ENCODE data around the gene MYL4. TPM values are rescaled to one million over a fixed set of nuclear protein-coding genes. Genes with fewer than 3 reads are reported as not detected.
A peak's percentile ranks its signal among the peaks of the same experiment; 100 is the strongest.

The MYL4 gene
- total and polyA plus RNA-seq, 8 donors = 0.20 to 5.7 (median 1.7) TPM; not detected in 3

DNA sequence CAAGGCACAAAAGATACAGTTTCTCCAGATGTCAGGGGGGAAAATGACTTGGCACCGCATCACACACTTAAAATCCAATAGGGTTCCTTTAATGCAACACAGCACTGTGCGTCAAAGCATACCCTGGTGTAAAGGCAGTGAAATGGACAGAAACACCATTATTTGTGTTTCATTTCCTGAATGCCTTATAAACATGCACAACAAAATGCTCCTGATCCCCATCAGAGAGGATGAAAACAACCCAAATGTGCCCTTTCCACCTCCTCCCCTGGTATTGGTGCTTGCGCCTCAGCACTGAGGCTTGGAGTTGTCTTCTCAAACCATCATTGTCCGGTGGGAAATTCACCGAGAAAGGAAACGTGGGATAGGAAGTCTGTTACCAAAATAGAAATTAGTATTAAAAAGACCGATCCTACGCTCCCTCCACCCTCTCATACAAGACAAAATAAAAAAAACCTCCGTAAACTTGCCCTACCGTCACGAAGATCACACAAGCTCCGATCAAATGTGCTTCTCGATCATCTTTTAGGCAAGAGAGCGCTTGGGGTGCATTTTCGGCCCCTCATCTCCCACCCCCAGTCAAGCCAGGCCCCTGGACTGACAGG, 20.8 kb upstream of the MYL4 start:
- TF ChIP-seq EP300 (IDR thresholded peaks at IDR 0.05) (peak; percentile 6), POLR2AphosphoS5 (IDR thresholded peaks at IDR 0.05) (no peak), POLR2A (IDR thresholded peaks at IDR 0.05) (no peak)
- TF ChIP-seq, protein P1, sequence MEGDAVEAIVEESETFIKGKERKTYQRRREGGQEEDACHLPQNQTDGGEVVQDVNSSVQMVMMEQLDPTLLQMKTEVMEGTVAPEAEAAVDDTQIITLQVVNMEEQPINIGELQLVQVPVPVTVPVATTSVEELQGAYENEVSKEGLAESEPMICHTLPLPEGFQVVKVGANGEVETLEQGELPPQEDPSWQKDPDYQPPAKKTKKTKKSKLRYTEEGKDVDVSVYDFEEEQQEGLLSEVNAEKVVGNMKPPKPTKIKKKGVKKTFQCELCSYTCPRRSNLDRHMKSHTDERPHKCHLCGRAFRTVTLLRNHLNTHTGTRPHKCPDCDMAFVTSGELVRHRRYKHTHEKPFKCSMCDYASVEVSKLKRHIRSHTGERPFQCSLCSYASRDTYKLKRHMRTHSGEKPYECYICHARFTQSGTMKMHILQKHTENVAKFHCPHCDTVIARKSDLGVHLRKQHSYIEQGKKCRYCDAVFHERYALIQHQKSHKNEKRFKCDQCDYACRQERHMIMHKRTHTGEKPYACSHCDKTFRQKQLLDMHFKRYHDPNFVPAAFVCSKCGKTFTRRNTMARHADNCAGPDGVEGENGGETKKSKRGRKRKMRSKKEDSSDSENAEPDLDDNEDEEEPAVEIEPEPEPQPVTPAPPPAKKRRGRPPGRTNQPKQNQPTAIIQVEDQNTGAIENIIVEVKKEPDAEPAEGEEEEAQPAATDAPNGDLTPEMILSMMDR (IDR thresholded peaks at IDR 0.05) = no peak
- peak in 1 of 2 donors; percentile 67 for DNase-seq
- Histone ChIP-seq H3K27ac (peak overlapping the region; percentile 91 to 98 (median 94)), H3K36me3 (no peaks in the 10 kb centered on the region), H3K27me3 (no peaks in the 10 kb centered on the region), H3K4me3 (peak overlapping the region; percentile 64 to 83 (median 73)), H3K4me1 (peaks cover 23 to 57% (median 41%) of the 10 kb centered on the region in 4 donors), H3K9me3 (no peaks in the 10 kb centered on the region)
- intact Hi-C loops (cut with DNase I; ENCODE audit: low total_unique reads) = no loop called here
- 0 to 2% (median 1%) methylated on average over 15 of the region's 15 CpGs for WGBS, 5 donors

DNA sequence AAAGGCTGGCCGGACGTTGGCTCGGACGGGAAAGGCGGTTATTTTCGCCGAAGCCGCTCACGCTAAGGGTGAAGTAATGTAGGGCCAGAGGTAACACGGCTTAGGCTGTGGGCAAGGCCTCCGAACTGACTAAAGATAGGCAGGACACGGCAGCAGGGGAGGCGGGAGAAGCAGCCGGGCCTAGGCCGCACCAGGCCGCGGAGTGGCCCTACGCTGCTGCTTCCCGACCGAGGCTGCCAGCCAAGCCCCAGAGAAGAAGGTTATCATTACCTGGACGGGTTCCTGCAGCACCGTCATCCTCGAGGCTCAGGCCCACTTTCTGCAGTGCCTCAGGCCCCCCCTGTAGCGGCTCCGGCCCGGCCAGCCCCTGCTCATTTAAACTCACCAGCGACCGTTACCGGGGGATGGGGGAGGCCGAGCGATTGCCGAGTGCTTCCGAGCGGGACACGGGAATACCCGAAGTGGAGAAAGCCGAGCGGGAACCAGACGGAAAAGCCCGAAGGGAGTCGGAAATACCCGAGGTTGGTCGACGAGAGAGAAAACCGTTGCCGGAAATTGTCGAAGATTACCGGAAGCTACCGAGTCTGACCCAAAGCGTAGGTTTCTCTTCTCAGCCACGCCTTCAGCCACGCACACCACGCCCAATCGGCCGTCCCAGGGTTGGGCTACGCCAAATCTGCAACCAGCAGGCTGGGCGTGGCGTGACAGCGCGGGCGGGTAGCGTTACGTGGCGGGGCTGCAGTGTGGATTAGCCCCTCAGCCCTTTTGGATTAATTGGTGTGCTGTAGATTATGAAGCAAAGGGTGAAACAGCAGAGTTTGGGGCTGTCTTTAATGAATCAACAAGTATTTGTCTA, 20.0 kb upstream of the MYL4 start, which contains the start of gene CDC27:
TSS of gene CDC27 (minus strand) at position 420 of the 856 bp plus-strand sequence. CDS start at position 297, 123 bp downstream.
- 0 to 1% (median 0%) methylated on average over 53 to 64 of the region's 64 CpGs for WGBS, 5 donors
- intact Hi-C loops (cut with DNase I; ENCODE audit: low total_unique reads) = no loop called here
- Histone ChIP-seq H3K27ac (peak within 1 kb of the TSS; percentile 91 to 98 (median 94)), H3K9me3 (no peaks in the 10 kb centered on the region), H3K4me3 (peak within 1 kb of the TSS; percentile 64 to 83 (median 73)), H3K4me1 (peaks cover 23 to 50% (median 37%) of the 10 kb centered on the region in 4 donors), H3K36me3 (no peaks in the 10 kb centered on the region), H3K27me3 (no peaks in the 10 kb centered on the region)
- DNase-seq = peak; percentile 100
- peak; percentile 37 to 75 (median 72) for TF ChIP-seq POLR2AphosphoS5 (IDR thresholded peaks at IDR 0.05)
- TF ChIP-seq, protein P1 (IDR thresholded peaks at IDR 0.05) = no peak

DNA sequence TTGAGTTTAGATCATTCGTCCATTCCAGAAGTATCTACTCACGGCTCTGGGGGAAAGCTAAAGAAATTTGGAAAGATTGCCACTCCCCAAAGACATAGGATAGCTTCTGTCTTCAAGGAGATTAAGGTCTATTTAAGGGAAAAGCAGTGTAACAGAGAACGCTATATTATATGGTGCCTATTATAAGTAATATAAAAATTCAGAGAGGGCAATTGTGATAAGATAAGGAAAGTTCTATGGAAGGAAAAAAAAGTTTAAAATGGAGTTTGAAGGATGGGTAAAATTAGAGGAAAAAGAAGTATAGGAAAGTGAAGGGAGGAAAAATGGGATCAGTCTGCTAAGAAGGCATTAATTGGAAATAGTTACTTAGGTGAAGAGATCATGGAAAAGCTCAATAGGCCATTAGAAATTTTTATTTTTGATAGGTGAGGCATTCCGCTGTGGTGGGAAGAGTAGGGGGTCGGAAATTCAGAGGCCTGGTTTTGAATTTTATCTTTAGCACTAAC, 19.4 kb upstream of the MYL4 start:
- no peak for DNase-seq
- no peaks in the 10 kb centered on the region for H3K9me3 ChIP-seq
- intact Hi-C loops (cut with DNase I; ENCODE audit: low total_unique reads) = no loop called here
- H3K27me3 ChIP-seq = no peaks in the 10 kb centered on the region
- H3K27ac ChIP-seq = peak overlapping the region; percentile 58 to 98 (median 94)
- 27 to 37% (median 34%) methylated on average over 5 of the region's 5 CpGs for WGBS, 5 donors
- H3K4me3 ChIP-seq = peak overlapping the region; percentile 64 to 83 (median 73)
- peaks cover 23 to 43% (median 33%) of the 10 kb centered on the region in 4 donors for H3K4me1 ChIP-seq
- no peaks in the 10 kb centered on the region for H3K36me3 ChIP-seq
- TF ChIP-seq POLR2A (IDR thresholded peaks at IDR 0.05) (no peak), POLR2AphosphoS5 (IDR thresholded peaks at IDR 0.05) (no peak), EP300 (IDR thresholded peaks at IDR 0.05) (no peak)
- TF ChIP-seq, protein P1 (IDR thresholded peaks at IDR 0.05) = no peak

DNA sequence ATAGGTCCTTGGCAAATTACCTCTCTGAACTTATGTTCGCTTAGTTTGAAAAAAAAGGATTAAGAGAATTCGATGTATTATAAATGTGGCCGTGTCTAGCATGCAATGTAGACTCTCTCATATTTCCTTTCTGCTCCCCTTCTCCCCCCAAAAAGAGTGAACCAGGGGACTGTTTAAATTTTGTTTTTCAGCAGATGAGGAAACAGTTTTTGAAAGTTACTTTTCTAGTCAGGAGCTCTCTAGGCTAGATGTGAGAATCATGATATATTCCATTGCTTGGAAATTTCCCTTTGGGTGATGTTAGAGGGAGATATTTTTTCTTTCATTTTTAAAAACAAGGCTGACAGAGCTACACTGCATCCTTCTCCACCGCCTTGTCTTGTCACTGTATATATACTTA, 18.9 kb upstream of the MYL4 start:
- 95 to 97% (median 96%) methylated on average over 4 of the region's 4 CpGs for WGBS, 5 donors
- peaks cover 23 to 39% (median 31%) of the 10 kb centered on the region in 4 donors for H3K4me1 ChIP-seq
- no peaks in the 10 kb centered on the region for H3K36me3 ChIP-seq
- no peak for TF ChIP-seq POLR2A (IDR thresholded peaks at IDR 0.05)
- TF ChIP-seq EP300 (IDR thresholded peaks at IDR 0.05) = no peak
- TF ChIP-seq, protein P1 (IDR thresholded peaks at IDR 0.05) = no peak
- no peak for TF ChIP-seq POLR2AphosphoS5 (IDR thresholded peaks at IDR 0.05)
- no peaks in the 10 kb centered on the region for H3K27me3 ChIP-seq
- peak overlapping the region in 2 of 5 donors; percentile 91 to 94 for H3K27ac ChIP-seq
- no peak for DNase-seq
- peak overlapping the region in 1 of 4 donors; percentile 83 for H3K4me3 ChIP-seq
- H3K9me3 ChIP-seq = no peaks in the 10 kb centered on the region
- intact Hi-C loops (cut with DNase I; ENCODE audit: low total_unique reads) = no loop called here

Data from stomach (tissue), 9 donors.